ENCODE data around the gene SLC2A10. TPM values are rescaled to one million over a fixed set of nuclear protein-coding genes. Genes with fewer than 3 reads are reported as not detected.

Gene SLC2A10
- polyA plus RNA-seq, 3 donors: not detected

- no peak overlapping the region for H3K27ac Mint-ChIP-seq
- Histone ChIP-seq H3K9ac (ENCODE audit: insufficient read depth, low read length, poor library complexity, severe bottlenecking) (no peak overlapping the region), H3K36me3 (replicated peaks in 1 of 2; ENCODE audit: control insufficient read depth in 1 of 2, insufficient read depth in 2 of 2, low read length in 2 of 2) (no peaks in the 10 kb centered on the region), H3K79me2 (ENCODE audit: insufficient read depth, low read length) (no peaks in the 10 kb centered on the region), H3K4me2 (replicated peaks; ENCODE audit: extremely low read depth, low read length, poor library complexity, severe bottlenecking) (no peak overlapping the region), H3K27me3 (ENCODE audit: control insufficient read depth in 2 of 2, insufficient read depth in 2 of 2, low read length in 2 of 2) (peaks cover 2 to 16% of the 10 kb centered on the region in 2 donors), H3K9me3 (replicated peaks in 1 of 2; ENCODE audit: control insufficient read depth in 1 of 2, insufficient read depth in 1 of 2, low read length in 2 of 2) (peaks cover 3 to 7% of the 10 kb centered on the region in 2 donors), H3K4me3 (replicated peaks in 1 of 3; ENCODE audit: low read depth in 2 of 3, low read length in 3 of 3) (no peak overlapping the region), H4K20me1 (ENCODE audit: insufficient read depth, low read length) (no peaks in the 10 kb centered on the region), H3K27ac (ENCODE audit: low read depth in 1 of 2, low read length in 2 of 2) (no peak overlapping the region), H3K4me1 (ENCODE audit: control insufficient read depth in 1 of 2, insufficient read depth in 2 of 2, low read length in 2 of 2) (peaks cover 2 to 8% of the 10 kb centered on the region in 2 donors), H2AFZ (ENCODE audit: insufficient read depth, low read depth, low read length, poor library complexity, severe bottlenecking) (no peak overlapping the region)
- H3K4me3 Mint-ChIP-seq: no peak overlapping the region
- 97% methylated on average over 6 of the region's 7 CpGs for WGBS (ENCODE audit: insufficient coverage)
- H3K27me3 Mint-ChIP-seq (ENCODE audit: low read depth in 3 of 3): peaks cover 12 to 15% (median 14%) of the 10 kb centered on the region in 3 donors
- peaks cover 3 to 18% (median 7%) of the 10 kb centered on the region in 7 donors for H3K9me3 Mint-ChIP-seq
- H3K4me1 Mint-ChIP-seq: peaks cover 6% of the 10 kb centered on the region
- H3K36me3 Mint-ChIP-seq: peaks cover 0 to 3% of the 10 kb centered on the region in 2 donors
- no peak for DNase-seq
- TF ChIP-seq CTCF (IDR thresholded peaks at IDR 0.05): no peak
- intact Hi-C loops (cut with micrococcal nuclease): no loop called here
Measured at GRCh38 chr20:46704714-46705377, 4.6 kb upstream of the SLC2A10 start.

GRCh38 chr20:46705378-46705729 is 4.1 kb upstream of the SLC2A10 start:
- peaks cover 5 to 11% of the 10 kb centered on the region in 2 donors for H3K4me1 ChIP-seq (ENCODE audit: control insufficient read depth in 1 of 2, insufficient read depth in 2 of 2, low read length in 2 of 2)
- H3K27me3 Mint-ChIP-seq (ENCODE audit: low read depth in 3 of 3): peaks cover 17 to 19% (median 19%) of the 10 kb centered on the region in 3 donors

More at GRCh38 chr20:46705378-46705729, 4.1 kb upstream of the SLC2A10 start:
- no peak overlapping the region for H3K9ac ChIP-seq (ENCODE audit: insufficient read depth, low read length, poor library complexity, severe bottlenecking)
- peaks cover 11% of the 10 kb centered on the region for H3K4me1 Mint-ChIP-seq
- peaks cover 2 to 20% of the 10 kb centered on the region in 2 donors for H3K27me3 ChIP-seq (ENCODE audit: control insufficient read depth in 2 of 2, insufficient read depth in 2 of 2, low read length in 2 of 2)
- no peak for DNase-seq
- H3K79me2 ChIP-seq (ENCODE audit: insufficient read depth, low read length): no peaks in the 10 kb centered on the region
- no peak overlapping the region for H3K27ac Mint-ChIP-seq
- H3K27ac ChIP-seq (ENCODE audit: low read depth in 1 of 2, low read length in 2 of 2): no peak overlapping the region
- no peak for TF ChIP-seq CTCF (IDR thresholded peaks at IDR 0.05)
- WGBS (ENCODE audit: insufficient coverage): 100% methylated on average over 1 of the region's 4 CpGs
- no peaks in the 10 kb centered on the region for H4K20me1 ChIP-seq (ENCODE audit: insufficient read depth, low read length)
- no peaks in the 10 kb centered on the region for H3K36me3 ChIP-seq (replicated peaks in 1 of 2; ENCODE audit: control insufficient read depth in 1 of 2, insufficient read depth in 2 of 2, low read length in 2 of 2)
- H3K9me3 Mint-ChIP-seq: peaks cover 3 to 21% (median 8%) of the 10 kb centered on the region in 7 donors
- intact Hi-C loops (cut with micrococcal nuclease): no loop called here
- H2AFZ ChIP-seq (ENCODE audit: insufficient read depth, low read depth, low read length, poor library complexity, severe bottlenecking): no peak overlapping the region
- peaks cover 3 to 7% of the 10 kb centered on the region in 2 donors for H3K9me3 ChIP-seq (replicated peaks in 1 of 2; ENCODE audit: control insufficient read depth in 1 of 2, insufficient read depth in 1 of 2, low read length in 2 of 2)
- peaks cover 0 to 3% of the 10 kb centered on the region in 2 donors for H3K36me3 Mint-ChIP-seq
- no peak overlapping the region for H3K4me2 ChIP-seq (replicated peaks; ENCODE audit: extremely low read depth, low read length, poor library complexity, severe bottlenecking)
- no peak overlapping the region for H3K4me3 ChIP-seq (replicated peaks in 1 of 3; ENCODE audit: low read depth in 2 of 3, low read length in 3 of 3)
- H3K4me3 Mint-ChIP-seq: no peak overlapping the region

All from CD14-positive monocyte (primary cell).